Measurements from ENCODE around the gene PTK6.

Gene PTK6

DNA sequence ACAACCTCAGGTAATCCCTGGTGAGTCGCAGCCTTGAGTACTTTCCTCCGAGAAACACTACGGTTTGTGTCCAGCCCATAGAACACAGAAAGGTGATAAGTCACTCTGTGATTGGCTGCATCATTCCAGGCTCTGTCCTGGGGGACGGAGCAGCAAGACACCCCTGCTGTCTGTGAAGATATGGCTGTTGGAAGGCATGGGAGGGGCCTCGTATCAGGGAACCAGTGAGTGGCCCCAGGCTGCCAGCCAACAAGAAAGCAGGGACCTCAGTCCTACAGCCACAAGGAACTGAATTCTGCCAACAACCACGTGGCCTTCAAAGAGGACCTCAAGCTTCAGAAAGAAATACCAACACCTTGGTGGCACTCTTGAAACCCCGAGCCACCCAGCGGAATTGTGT lies 31.9 kb downstream of the PTK6 start:
- Histone ChIP-seq H3K4me3 (ENCODE audit: low read depth, low read length) (no peak overlapping the region), H3K36me3 (ENCODE audit: control insufficient read depth in 2 of 2, insufficient read depth in 1 of 2, low read length in 2 of 2) (no peaks in the 10 kb centered on the region), H3K4me1 (ENCODE audit: control insufficient read depth, insufficient read depth, low read length) (no peaks in the 10 kb centered on the region), H3K27ac (ENCODE audit: extremely low read depth, low read depth, low read length) (no peak overlapping the region), H3K9me3 (ENCODE audit: control insufficient read depth, insufficient read depth, low read depth, low read length) (no peaks in the 10 kb centered on the region)
- ChIA-PET POLR2A (no interaction called here), CTCF (no interaction called here)
- TF ChIP-seq ZNF837 (tag by site-specific recombination; IDR thresholded peaks at IDR 0.05) (no peak), ZNF555 (tag by site-specific recombination; conservative IDR thresholded peaks at IDR 0.05) (no peak), ZNF785 (tag by site-specific recombination; IDR thresholded peaks at IDR 0.05) (no peak), ZNF514 (tag by site-specific recombination; IDR thresholded peaks at IDR 0.05) (no peak), ZNF426 (tag by site-specific recombination; IDR thresholded peaks at IDR 0.05) (no peak), ZEB2 (tag by site-specific recombination; IDR thresholded peaks at IDR 0.05) (no peak)

DNA sequence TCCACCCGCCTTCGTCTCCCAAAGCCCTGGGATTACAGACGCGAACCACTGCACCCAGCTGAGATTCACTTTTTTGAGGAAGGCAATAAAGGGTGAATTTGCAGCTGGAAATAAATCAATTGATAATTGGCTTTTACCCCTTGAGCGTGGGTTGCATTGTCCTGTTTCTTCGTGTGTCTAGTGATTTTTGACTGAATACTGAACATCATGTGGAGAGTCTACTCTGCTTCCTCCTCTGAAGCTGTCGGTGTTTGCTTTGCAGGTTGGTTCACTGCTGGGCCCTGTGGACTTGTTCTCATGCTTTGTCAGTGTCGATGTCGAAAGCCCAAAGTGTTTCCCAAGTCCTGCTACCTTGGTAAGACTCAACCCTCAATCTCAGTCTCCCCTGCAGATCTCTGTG lies 32.5 kb downstream of the PTK6 start:
- Histone ChIP-seq H3K27ac (ENCODE audit: extremely low read depth, low read depth, low read length) (no peak overlapping the region), H3K9me3 (ENCODE audit: control insufficient read depth, insufficient read depth, low read depth, low read length) (no peaks in the 10 kb centered on the region), H3K4me3 (ENCODE audit: low read depth, low read length) (no peak overlapping the region), H3K36me3 (ENCODE audit: control insufficient read depth in 2 of 2, insufficient read depth in 1 of 2, low read length in 2 of 2) (no peaks in the 10 kb centered on the region), H3K4me1 (ENCODE audit: control insufficient read depth, insufficient read depth, low read length) (no peaks in the 10 kb centered on the region)
- ChIA-PET POLR2A (interaction anchor here (1.5 kb wide), 1 partner anchor 16 kb away, joined by 6 read pairs; the partner anchor contains the start of gene PPDPF), CTCF (no interaction called here)
- no peak for TF ChIP-seq SCRT2 (tag by site-specific recombination; IDR thresholded peaks at IDR 0.05)
- TF ChIP-seq, protein P1, sequence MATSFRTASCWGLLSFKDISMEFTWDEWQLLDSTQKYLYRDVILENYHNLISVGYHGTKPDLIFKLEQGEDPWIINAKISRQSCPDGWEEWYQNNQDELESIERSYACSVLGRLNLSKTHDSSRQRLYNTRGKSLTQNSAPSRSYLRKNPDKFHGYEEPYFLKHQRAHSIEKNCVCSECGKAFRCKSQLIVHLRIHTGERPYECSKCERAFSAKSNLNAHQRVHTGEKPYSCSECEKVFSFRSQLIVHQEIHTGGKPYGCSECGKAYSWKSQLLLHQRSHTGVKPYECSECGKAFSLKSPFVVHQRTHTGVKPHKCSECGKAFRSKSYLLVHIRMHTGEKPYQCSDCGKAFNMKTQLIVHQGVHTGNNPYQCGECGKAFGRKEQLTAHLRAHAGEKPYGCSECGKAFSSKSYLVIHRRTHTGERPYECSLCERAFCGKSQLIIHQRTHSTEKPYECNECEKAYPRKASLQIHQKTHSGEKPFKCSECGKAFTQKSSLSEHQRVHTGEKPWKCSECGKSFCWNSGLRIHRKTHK (tag by site-specific recombination; IDR thresholded peaks at IDR 0.05), result peak; percentile 99

DNA sequence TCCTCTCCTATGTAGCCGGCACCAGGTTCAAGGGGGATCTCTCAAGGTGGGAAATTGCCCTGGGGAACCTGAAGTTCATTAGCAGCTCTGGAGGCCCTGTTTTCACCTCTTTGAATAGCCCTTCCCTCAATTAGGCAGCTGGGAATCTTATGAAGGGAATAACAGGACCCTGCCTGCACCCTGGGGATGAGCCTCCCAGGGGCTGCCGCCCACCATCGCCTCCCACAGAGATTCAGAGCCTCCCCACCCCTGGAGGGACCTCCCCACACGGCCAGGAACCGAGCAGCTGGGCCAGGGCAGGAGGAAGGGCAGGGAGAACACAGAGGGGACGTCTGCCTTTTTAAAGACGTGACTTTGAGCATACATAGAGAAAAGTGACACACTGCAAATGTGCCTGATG lies 33.7 kb downstream of the PTK6 start:
- H3K27ac ChIP-seq (ENCODE audit: extremely low read depth, low read depth, low read length), result no peak overlapping the region
- no peaks in the 10 kb centered on the region for H3K4me1 ChIP-seq (ENCODE audit: control insufficient read depth, insufficient read depth, low read length)
- POLR2A ChIA-PET, result interaction anchor here (1.5 kb wide), 1 partner anchor 17 kb away, joined by 6 read pairs; the partner anchor contains the start of gene PPDPF

More for the DNA sequence above, 33.7 kb downstream of the PTK6 start:
- Histone ChIP-seq H3K4me3 (ENCODE audit: low read depth, low read length) (no peak overlapping the region), H3K9me3 (ENCODE audit: control insufficient read depth, insufficient read depth, low read depth, low read length) (no peaks in the 10 kb centered on the region), H3K36me3 (ENCODE audit: control insufficient read depth in 2 of 2, insufficient read depth in 1 of 2, low read length in 2 of 2) (no peaks in the 10 kb centered on the region)
- CTCF ChIA-PET, result interaction anchor here (0.7 kb wide), 1 partner anchor 287 kb away, joined by 4 read pairs; no protein-coding TSS in a partner anchor
- TF ChIP-seq, protein P2, sequence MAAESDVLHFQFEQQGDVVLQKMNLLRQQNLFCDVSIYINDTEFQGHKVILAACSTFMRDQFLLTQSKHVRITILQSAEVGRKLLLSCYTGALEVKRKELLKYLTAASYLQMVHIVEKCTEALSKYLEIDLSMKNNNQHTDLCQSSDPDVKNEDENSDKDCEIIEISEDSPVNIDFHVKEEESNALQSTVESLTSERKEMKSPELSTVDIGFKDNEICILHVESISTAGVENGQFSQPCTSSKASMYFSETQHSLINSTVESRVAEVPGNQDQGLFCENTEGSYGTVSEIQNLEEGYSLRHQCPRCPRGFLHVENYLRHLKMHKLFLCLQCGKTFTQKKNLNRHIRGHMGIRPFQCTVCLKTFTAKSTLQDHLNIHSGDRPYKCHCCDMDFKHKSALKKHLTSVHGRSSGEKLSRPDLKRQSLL (tag by site-specific recombination; IDR thresholded peaks at IDR 0.05), result no peak
- TF ChIP-seq ZNF146 (tag by site-specific recombination; IDR thresholded peaks at IDR 0.05), result no peak
- no peak for TF ChIP-seq ZNF558 (tag by site-specific recombination; IDR thresholded peaks at IDR 0.05)
- no peak for TF ChIP-seq ZNF19 (tag by site-specific recombination; IDR thresholded peaks at IDR 0.05; ENCODE audit: low read depth)
- TF ChIP-seq ZFHX2 (tag by site-specific recombination; conservative IDR thresholded peaks at IDR 0.05), result no peak; the same call in 1 of the 2 replicates
- TF ChIP-seq ZXDB (tag by site-specific recombination; IDR thresholded peaks at IDR 0.05), result no peak
- TF ChIP-seq GLIS2 (tag by site-specific recombination; IDR thresholded peaks at IDR 0.05), result peak; percentile 32; the same call in 1 of the 2 replicates
- TF ChIP-seq ZNF311 (tag by site-specific recombination; IDR thresholded peaks at IDR 0.05; ENCODE audit: borderline replicate concordance), result no peak
- peak; percentile 14; the same call in 1 of the 2 replicates for TF ChIP-seq ZIC2 (tag by site-specific recombination; IDR thresholded peaks at IDR 0.05)
- TF ChIP-seq ZNF624 (tag by site-specific recombination; IDR thresholded peaks at IDR 0.05), result no peak
- TF ChIP-seq, protein P3, sequence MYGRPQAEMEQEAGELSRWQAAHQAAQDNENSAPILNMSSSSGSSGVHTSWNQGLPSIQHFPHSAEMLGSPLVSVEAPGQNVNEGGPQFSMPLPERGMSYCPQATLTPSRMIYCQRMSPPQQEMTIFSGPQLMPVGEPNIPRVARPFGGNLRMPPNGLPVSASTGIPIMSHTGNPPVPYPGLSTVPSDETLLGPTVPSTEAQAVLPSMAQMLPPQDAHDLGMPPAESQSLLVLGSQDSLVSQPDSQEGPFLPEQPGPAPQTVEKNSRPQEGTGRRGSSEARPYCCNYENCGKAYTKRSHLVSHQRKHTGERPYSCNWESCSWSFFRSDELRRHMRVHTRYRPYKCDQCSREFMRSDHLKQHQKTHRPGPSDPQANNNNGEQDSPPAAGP (tag by site-specific recombination; IDR thresholded peaks at IDR 0.05), result no peak
- no peak for TF ChIP-seq ZNF175 (tag by site-specific recombination; IDR thresholded peaks at IDR 0.05)
- TF ChIP-seq ZNF248 (tag by site-specific recombination; IDR thresholded peaks at IDR 0.05), result no peak
- peak; percentile 94 for TF ChIP-seq GLIS1 (tag by site-specific recombination; IDR thresholded peaks at IDR 0.05)
- TF ChIP-seq ZNF777 (tag by site-specific recombination; IDR thresholded peaks at IDR 0.05; ENCODE audit: borderline replicate concordance), result no peak

Measured in HEK293 (cell line).